Measurements from ENCODE around the gene OXGR1. TPM values are rescaled to one million over a fixed set of nuclear protein-coding genes. Genes with fewer than 3 reads are reported as not detected.

The OXGR1 gene
- total and polyA plus RNA-seq, 2 of the 8 experiments (the other 6 are each of a cell fraction or from before 2014, with no cell fraction given), result 0.34 to 1.8 TPM

DNA sequence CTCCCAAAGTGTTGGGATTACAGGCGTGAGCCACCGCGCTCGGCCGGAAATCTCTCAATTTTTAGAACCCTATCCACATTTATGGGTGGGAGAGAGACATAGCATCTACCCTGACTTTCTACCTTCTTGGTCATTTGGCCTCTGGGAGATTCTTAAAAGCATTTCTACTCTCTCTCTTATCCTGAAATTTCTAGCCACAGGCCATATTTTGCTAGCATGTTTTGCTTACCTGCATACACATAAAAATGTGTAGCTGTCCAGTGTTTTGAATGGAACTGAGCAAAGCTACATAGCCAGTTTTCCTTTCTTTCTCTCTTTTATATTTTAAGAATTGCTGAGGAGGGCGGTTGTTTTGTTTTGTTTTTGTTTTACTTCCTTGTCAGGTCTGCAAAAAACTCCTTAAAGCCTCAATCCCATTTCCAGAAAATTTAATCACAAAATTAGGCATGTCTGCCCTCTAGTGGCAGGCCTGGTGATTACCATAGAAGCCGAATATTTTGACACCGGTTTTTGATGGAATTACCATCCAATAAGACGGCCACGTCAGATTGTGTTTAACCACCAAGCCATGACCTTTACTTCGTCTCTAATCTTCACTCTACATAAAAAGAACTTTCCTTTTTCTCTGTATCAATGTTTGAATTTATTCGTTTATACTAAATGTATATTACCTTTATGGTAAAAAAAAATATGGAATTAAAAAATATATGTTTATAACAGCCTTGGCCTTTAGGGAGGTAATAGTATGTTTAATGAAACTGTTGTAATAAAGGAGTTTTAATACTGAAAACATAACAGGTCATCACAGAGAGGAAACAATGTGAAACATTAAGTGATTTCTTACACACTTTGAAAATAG, 34.4 kb upstream of the OXGR1 start:
- Histone ChIP-seq H3K79me2 (ENCODE audit: control insufficient read depth in 1 of 2, insufficient read depth in 2 of 2, low read length in 2 of 2) (no peaks in the 10 kb centered on the region), H3K27me3 (replicated peaks in 1 of 4; ENCODE audit: control insufficient read depth in 3 of 4, extremely low read depth in 1 of 4, insufficient read depth in 3 of 4, low read length in 3 of 4) (no peaks in the 10 kb centered on the region), H4K91ac (replicated peaks; ENCODE audit: insufficient read length, low read length) (no peak overlapping the region), H2BK20ac (ENCODE audit: low read length) (no peak overlapping the region), H3K9ac (replicated peaks in 1 of 4; ENCODE audit: extremely low read depth in 1 of 4, low read depth in 3 of 4, low read length in 3 of 4) (no peak overlapping the region), H2BK15ac (ENCODE audit: low read length) (no peak overlapping the region), H3K56ac (replicated peaks; ENCODE audit: insufficient read length, low read depth, low read length) (no peak overlapping the region), H2BK12ac (ENCODE audit: low read depth, low read length) (no peak overlapping the region), H4K5ac (ENCODE audit: insufficient read length, low read depth, low read length) (no peak overlapping the region), H3K36me3 (ENCODE audit: control insufficient read depth in 2 of 4, insufficient read depth in 4 of 4, low read length in 3 of 4) (no peaks in the 10 kb centered on the region), H2BK120ac (replicated peaks; ENCODE audit: low read depth, low read length) (no peak overlapping the region), H3K4me2 (ENCODE audit: insufficient read depth in 1 of 2, low read depth in 2 of 2, low read length in 2 of 2) (no peak overlapping the region), H2AFZ (ENCODE audit: low read length) (no peak overlapping the region), H3K9me3 (ENCODE audit: insufficient read depth in 2 of 2, low read depth in 1 of 2, low read length in 1 of 2) (no peaks in the 10 kb centered on the region), H3K79me1 (ENCODE audit: low read depth, low read length) (no peaks in the 10 kb centered on the region), H3K23ac (ENCODE audit: insufficient read length) (no peak overlapping the region), H3K4me3 (ENCODE audit: extremely low read depth in 1 of 4, insufficient read depth in 2 of 4, low read depth in 3 of 4, low read length in 4 of 4) (no peak overlapping the region), H2AK5ac (ENCODE audit: low read depth, low read length) (no peak overlapping the region), H3K14ac (ENCODE audit: insufficient read length) (no peak overlapping the region), H4K20me1 (replicated peaks in 1 of 2; ENCODE audit: control insufficient read depth in 1 of 2, insufficient read depth in 2 of 2, low read length in 2 of 2) (no peaks in the 10 kb centered on the region), H4K8ac (ENCODE audit: extremely low read depth, insufficient read depth, low read length) (no peak overlapping the region), H3K4ac (replicated peaks; ENCODE audit: insufficient read length, low read depth, low read length) (no peak overlapping the region), H3K4me1 (replicated peaks in 1 of 4; ENCODE audit: control insufficient read depth in 3 of 4, insufficient read depth in 4 of 4, low read length in 3 of 4) (no peaks in the 10 kb centered on the region), H3K18ac (ENCODE audit: extremely low read depth, low read length) (no peak overlapping the region), H2BK5ac (ENCODE audit: low read depth, low read length) (no peak overlapping the region), H3K27ac (ENCODE audit: low read depth, low read length) (no peak overlapping the region), H3K23me2 (ENCODE audit: low read depth, low read length) (no peaks in the 10 kb centered on the region)
- POLR2A ChIA-PET (ENCODE audit: partially characterized antibody), result no interaction called here
- DNase-seq (ENCODE audit: low read depth in 1 of 2, low spot score in 2 of 2), result peak in 1 of 2 experiments; percentile 79
- TF ChIP-seq, protein P1, sequence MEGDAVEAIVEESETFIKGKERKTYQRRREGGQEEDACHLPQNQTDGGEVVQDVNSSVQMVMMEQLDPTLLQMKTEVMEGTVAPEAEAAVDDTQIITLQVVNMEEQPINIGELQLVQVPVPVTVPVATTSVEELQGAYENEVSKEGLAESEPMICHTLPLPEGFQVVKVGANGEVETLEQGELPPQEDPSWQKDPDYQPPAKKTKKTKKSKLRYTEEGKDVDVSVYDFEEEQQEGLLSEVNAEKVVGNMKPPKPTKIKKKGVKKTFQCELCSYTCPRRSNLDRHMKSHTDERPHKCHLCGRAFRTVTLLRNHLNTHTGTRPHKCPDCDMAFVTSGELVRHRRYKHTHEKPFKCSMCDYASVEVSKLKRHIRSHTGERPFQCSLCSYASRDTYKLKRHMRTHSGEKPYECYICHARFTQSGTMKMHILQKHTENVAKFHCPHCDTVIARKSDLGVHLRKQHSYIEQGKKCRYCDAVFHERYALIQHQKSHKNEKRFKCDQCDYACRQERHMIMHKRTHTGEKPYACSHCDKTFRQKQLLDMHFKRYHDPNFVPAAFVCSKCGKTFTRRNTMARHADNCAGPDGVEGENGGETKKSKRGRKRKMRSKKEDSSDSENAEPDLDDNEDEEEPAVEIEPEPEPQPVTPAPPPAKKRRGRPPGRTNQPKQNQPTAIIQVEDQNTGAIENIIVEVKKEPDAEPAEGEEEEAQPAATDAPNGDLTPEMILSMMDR (IDR thresholded peaks at IDR 0.05; ENCODE audit: control extremely low read depth in 1 of 3, insufficient read depth in 1 of 3, low read depth in 1 of 3, low read length in 3 of 3), result peak in 2 of 3 experiments; percentile 68 to 71; a peak in 3 of 4 replicates
- peak; percentile 70 to 79 for TF ChIP-seq RAD21 (IDR thresholded peaks at IDR 0.05 in 1 of 2, conservative IDR thresholded peaks at IDR 0.05 in 1 of 2; ENCODE audit: low read depth in 2 of 2, low read length in 2 of 2)
- TF ChIP-seq, protein P2, sequence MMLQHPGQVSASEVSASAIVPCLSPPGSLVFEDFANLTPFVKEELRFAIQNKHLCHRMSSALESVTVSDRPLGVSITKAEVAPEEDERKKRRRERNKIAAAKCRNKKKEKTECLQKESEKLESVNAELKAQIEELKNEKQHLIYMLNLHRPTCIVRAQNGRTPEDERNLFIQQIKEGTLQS (IDR thresholded peaks at IDR 0.05; ENCODE audit: insufficient read depth, low read depth, low read length), result no peak
- FAIRE-seq, result peak; percentile 85
- WGBS, 2 experiments (ENCODE audit: extremely low coverage in 1 of 2, insufficient coverage in 1 of 2, insufficient read length in 1 of 2, insufficient replicate concordance in 2 of 2, low coverage in 1 of 2, low lambda C conversion rate in 2 of 2, missing lambda C conversion rate in 1 of 2), result 50% methylated on average over 12 of the region's 12 CpGs; no CpG with 5 or more reads in 1 of the 2 experiments
- CTCF ChIA-PET (ENCODE audit: partially characterized antibody), result interaction anchor here (0.7 to 1.1 kb wide), 6 partner anchors 14 to 329 kb away, joined by 3 read pairs; no protein-coding TSS in a partner anchor
